Tibial nerve (tissue), 4 donors: Measurements from ENCODE around the gene SPTBN4. TPM values are rescaled to one million over a fixed set of nuclear protein-coding genes. Genes with fewer than 3 reads are reported as not detected.

Experiments
- small RNA-seq: library from RNA; depleted of rRNA; stranded (forward); fragments of <200 nt; gene quantifications from one replicate; pipeline ENCODE3, GENCODE V24; 2016
- total RNA-seq, 4 donors: library from RNA; depleted of rRNA; stranded (reverse); fragments of >200 nt; gene quantifications; one replicate each; pipeline ENCODE4 v1.1.0, GENCODE V29; 2016

SPTBN4 gene
- total RNA-seq, 4 donors from 2014 or later: 14.9 to 24.0 (median 19.7) TPM

Small RNA genes lying within 50 kb of the gene (small RNA-seq; reads per million reads assigned to genes)
- not detected for gene RF00017

Other genes with a start within 250 kb of the SPTBN4 start
- under 1 TPM in 1 of 4 donors, not detected in 3; 0.84 TPM for gene TTC9B, start 248.6 kb upstream of the SPTBN4 start, total RNA-seq
- 1 to 10 TPM in 1 of 4 donors, not detected in 3; 2.7 TPM for gene CCNP, start 240.3 kb upstream of the SPTBN4 start, total RNA-seq
- 100 to 1,000 TPM in 3 of 4 donors, 10 to 100 TPM in 1; 93.3 to 161 (median 121) TPM for gene AKT2, start 181.7 kb upstream of the SPTBN4 start, total RNA-seq
- gene C19orf47, start 118.6 kb upstream of the SPTBN4 start, total RNA-seq: 10 to 100 TPM in 3 of 4 donors, 1 to 10 TPM in 1; 4.7 to 27.0 (median 12.8) TPM
- 100 to 1,000 TPM; 259 to 352 (median 281) TPM for gene PLD3, start 118.3 kb upstream of the SPTBN4 start, total RNA-seq
- gene HIPK4, start 76.8 kb upstream of the SPTBN4 start, total RNA-seq: under 1 TPM in 2 of 4 donors, not detected in 2; 0.39 to 0.60 TPM
- gene PRX, start 53.6 kb upstream of the SPTBN4 start, total RNA-seq: 100 to 1,000 TPM; 454 to 667 (median 548) TPM
- 10 to 100 TPM; 18.9 to 22.2 (median 20.4) TPM for gene SERTAD1, start 41.0 kb upstream of the SPTBN4 start, total RNA-seq
- 10 to 100 TPM; 15.6 to 23.4 (median 19.9) TPM for gene SERTAD3, start 22.7 kb upstream of the SPTBN4 start, total RNA-seq
- 100 to 1,000 TPM; 219 to 299 (median 244) TPM for gene BLVRB, start 1.3 kb upstream of the SPTBN4 start, total RNA-seq
- gene SHKBP1, start 109.9 kb downstream of the SPTBN4 start, total RNA-seq: 100 to 1,000 TPM in 1 of 4 donors, 10 to 100 TPM in 3; 40.8 to 129 (median 51.2) TPM
- 1,000 to 10,000 TPM in 2 of 4 donors, 100 to 1,000 TPM in 2; 851 to 1,504 (median 1,156) TPM for gene LTBP4, start 134.4 kb downstream of the SPTBN4 start, total RNA-seq
- 100 to 1,000 TPM; 203 to 284 (median 251) TPM for gene NUMBL, start 223.7 kb downstream of the SPTBN4 start, total RNA-seq
- gene COQ8B, start 249.9 kb downstream of the SPTBN4 start, total RNA-seq: 10 to 100 TPM; 71.0 to 88.6 (median 84.3) TPM